COR-L47 (cell line): Measurements from ENCODE around the gene DDX42.
A peak's percentile ranks its signal among the peaks of the same experiment; 100 is the strongest.

Experiments used
- DNase-seq: peaks from one replicate; lab custom pipeline; 2025; lab: John Stamatoyannopoulos, UW

The DDX42 gene

GRCh38 chr17:63823659-63824331, 49.8 kb downstream of the DDX42 start:
- DNase-seq, result no peak

GRCh38 chr17:63824362-63824761, 50.4 kb downstream of the DDX42 start:
- DNase-seq, result no peak

- no peak for DNase-seq
These were observed 52.6 kb downstream of the DDX42 start for GRCh38 chr17:63826468-63827001.

- DNase-seq, result peak; percentile 93
These were observed 53.2 kb downstream of the DDX42 start, which contains the start of the genes FTSJ3 and PSMC5 for GRCh38 chr17:63827002-63827800. Gene FTSJ3 (minus strand): TSS chr17:63827663. CDS start chr17:63826902, 761 bp downstream. Gene PSMC5 (plus strand): TSS chr17:63827431. CDS start chr17:63827491, 60 bp downstream.

GRCh38 chr17:63827801-63828221, 53.8 kb downstream of the DDX42 start:
- no peak for DNase-seq

GRCh38 chr17:63828936-63829335, 55.0 kb downstream of the DDX42 start:
- no peak for DNase-seq

GRCh38 chr17:63830278-63830677, 56.3 kb downstream of the DDX42 start:
- DNase-seq, result no peak

- no peak for DNase-seq
These were observed 57.0 kb downstream of the DDX42 start for GRCh38 chr17:63830904-63831491.

GRCh38 chr17:63831505-63831904, 57.5 kb downstream of the DDX42 start:
- DNase-seq, result no peak

- no peak for DNase-seq
These were observed 58.0 kb downstream of the DDX42 start for GRCh38 chr17:63832014-63832413.

- DNase-seq, result no peak
These were observed 58.5 kb downstream of the DDX42 start for GRCh38 chr17:63832455-63832854.

- no peak for DNase-seq
These were observed 59.2 kb downstream of the DDX42 start for GRCh38 chr17:63833026-63833740.

- no peak for DNase-seq
These were observed 59.9 kb downstream of the DDX42 start for GRCh38 chr17:63833741-63834373.

GRCh38 chr17:63834431-63835166, 60.6 kb downstream of the DDX42 start:
- peak; percentile 49 for DNase-seq

GRCh38 chr17:63835167-63835720, 61.3 kb downstream of the DDX42 start:
- no peak for DNase-seq

GRCh38 chr17:63836811-63837210, 62.8 kb downstream of the DDX42 start:
- DNase-seq, result no peak

- no peak for DNase-seq
These were observed 63.5 kb downstream of the DDX42 start for GRCh38 chr17:63837480-63837879.

- no peak for DNase-seq
These were observed 64.1 kb downstream of the DDX42 start for GRCh38 chr17:63837962-63838600.

- peak; percentile 8 for DNase-seq
These were observed 64.7 kb downstream of the DDX42 start for GRCh38 chr17:63838631-63839171.
